ENCODE data around the gene REEP1. TPM values are rescaled to one million over a fixed set of nuclear protein-coding genes. Genes with fewer than 3 reads are reported as not detected.

Gene REEP1
- total and polyA plus RNA-seq, 2 of the 13 experiments (the other 11 are each of a cell fraction or from before 2014, with no cell fraction given): 0.27 TPM; not detected in 1

DNA sequence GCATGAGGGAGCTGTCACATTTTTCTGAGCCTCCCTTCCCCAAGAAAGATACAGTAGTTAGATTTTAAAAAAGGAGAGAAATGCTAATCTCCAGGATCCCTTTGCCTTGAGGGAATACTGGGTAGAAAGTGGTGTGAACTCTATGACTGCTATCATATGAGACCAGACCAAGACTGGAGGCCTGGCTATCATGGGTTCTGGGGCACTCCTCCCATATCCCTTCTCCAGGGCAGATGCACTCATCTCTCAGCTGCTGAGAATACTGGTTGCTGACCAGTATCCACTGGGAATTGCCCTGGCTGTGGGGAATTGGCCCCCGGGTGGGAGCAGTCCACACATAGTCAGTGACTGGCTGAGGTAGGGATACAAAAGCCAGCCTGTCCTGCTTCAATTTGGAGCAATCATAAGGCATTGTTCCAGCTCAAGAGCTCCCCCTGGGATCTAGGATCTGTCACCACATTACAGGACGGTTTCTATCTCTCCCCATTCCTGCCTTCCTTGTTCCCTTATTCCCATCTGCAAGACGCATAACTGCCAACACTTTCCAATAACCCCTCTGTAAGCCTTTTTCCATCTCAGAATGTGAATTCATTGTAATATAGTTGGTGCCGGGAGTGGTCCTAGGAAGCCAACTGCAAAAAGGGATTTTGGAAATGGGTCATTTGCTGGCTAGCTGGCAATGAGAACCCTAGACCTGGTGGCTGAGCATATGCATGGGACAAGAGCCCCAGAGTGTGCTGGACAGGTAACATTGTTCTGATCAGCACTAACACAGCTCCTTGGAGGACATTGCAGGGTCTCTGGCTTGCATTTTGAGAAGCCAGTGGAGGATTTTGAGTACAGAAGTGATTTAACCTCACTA is 35.4 kb upstream of the REEP1 start (continued):
- TF ChIP-seq, protein P1, sequence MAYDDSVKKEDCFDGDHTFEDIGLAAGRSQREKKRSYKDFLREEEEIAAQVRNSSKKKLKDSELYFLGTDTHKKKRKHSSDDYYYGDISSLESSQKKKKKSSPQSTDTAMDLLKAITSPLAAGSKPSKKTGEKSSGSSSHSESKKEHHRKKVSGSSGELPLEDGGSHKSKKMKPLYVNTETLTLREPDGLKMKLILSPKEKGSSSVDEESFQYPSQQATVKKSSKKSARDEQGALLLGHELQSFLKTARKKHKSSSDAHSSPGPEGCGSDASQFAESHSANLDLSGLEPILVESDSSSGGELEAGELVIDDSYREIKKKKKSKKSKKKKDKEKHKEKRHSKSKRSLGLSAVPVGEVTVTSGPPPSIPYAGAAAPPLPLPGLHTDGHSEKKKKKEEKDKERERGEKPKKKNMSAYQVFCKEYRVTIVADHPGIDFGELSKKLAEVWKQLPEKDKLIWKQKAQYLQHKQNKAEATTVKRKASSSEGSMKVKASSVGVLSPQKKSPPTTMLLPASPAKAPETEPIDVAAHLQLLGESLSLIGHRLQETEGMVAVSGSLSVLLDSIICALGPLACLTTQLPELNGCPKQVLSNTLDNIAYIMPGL (CRISPR knock-in tag; IDR thresholded peaks at IDR 0.05; ENCODE audit: borderline replicate concordance in 1 of 2, low read depth in 1 of 2): 0 out of 4 replicates have a peak, but pooled peaks of 1 of the 2 experiments have one; percentile 24
- TF ChIP-seq ZMYM4 (CRISPR knock-in tag; IDR thresholded peaks at IDR 0.05) (no peak), ZNF446 (CRISPR knock-in tag; IDR thresholded peaks at IDR 0.05) (no peak), ERF (CRISPR knock-in tag; IDR thresholded peaks at IDR 0.05) (peak; percentile 33; the same call in 1 of the 2 replicates), MED8 (CRISPR knock-in tag; IDR thresholded peaks at IDR 0.05; ENCODE audit: insufficient replicate concordance) (no peak), ZNF7 (CRISPR knock-in tag; IDR thresholded peaks at IDR 0.05) (no peak), SMC3 (IDR thresholded peaks at IDR 0.05; ENCODE audit: low read length) (peak; percentile 75), FOXA3 (CRISPR knock-in tag; IDR thresholded peaks at IDR 0.05) (no peak), ZFP82 (CRISPR knock-in tag; IDR thresholded peaks at IDR 0.05; ENCODE audit: borderline replicate concordance) (no peak), PRMT3 (CRISPR knock-in tag; IDR thresholded peaks at IDR 0.05; ENCODE audit: borderline replicate concordance, low read depth) (no peak), SRSF9 (IDR thresholded peaks at IDR 0.05; ENCODE audit: borderline replicate concordance, insufficient read depth, low read depth, low read length, poor library complexity, severe bottlenecking) (no peak), ZNF780A (CRISPR knock-in tag; IDR thresholded peaks at IDR 0.05) (no peak)
- TF ChIP-seq, protein P2, sequence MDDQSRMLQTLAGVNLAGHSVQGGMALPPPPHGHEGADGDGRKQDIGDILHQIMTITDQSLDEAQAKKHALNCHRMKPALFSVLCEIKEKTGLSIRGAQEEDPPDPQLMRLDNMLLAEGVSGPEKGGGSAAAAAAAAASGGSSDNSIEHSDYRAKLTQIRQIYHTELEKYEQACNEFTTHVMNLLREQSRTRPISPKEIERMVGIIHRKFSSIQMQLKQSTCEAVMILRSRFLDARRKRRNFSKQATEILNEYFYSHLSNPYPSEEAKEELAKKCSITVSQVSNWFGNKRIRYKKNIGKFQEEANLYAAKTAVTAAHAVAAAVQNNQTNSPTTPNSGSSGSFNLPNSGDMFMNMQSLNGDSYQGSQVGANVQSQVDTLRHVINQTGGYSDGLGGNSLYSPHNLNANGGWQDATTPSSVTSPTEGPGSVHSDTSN (CRISPR knock-in tag; IDR thresholded peaks at IDR 0.05; ENCODE audit: borderline replicate concordance): no peak
- TF ChIP-seq, protein P3, sequence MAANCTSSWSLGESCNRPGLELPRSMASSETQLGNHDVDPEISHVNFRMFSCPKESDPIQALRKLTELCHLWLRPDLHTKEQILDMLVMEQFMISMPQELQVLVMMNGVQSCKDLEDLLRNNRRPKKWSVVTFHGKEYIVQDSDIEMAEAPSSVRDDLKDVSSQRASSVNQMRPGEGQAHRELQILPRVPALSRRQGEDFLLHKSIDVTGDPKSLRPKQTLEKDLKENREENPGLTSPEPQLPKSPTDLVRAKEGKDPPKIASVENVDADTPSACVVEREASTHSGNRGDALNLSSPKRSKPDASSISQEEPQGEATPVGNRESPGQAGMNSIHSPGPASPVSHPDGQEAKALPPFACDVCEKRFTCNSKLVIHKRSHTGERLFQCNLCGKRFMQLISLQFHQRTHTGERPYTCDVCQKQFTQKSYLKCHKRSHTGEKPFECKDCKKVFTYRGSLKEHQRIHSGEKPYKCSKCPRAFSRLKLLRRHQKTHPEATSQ (CRISPR knock-in tag; IDR thresholded peaks at IDR 0.05; ENCODE audit: borderline replicate concordance): no peak
- TF ChIP-seq, protein P4, sequence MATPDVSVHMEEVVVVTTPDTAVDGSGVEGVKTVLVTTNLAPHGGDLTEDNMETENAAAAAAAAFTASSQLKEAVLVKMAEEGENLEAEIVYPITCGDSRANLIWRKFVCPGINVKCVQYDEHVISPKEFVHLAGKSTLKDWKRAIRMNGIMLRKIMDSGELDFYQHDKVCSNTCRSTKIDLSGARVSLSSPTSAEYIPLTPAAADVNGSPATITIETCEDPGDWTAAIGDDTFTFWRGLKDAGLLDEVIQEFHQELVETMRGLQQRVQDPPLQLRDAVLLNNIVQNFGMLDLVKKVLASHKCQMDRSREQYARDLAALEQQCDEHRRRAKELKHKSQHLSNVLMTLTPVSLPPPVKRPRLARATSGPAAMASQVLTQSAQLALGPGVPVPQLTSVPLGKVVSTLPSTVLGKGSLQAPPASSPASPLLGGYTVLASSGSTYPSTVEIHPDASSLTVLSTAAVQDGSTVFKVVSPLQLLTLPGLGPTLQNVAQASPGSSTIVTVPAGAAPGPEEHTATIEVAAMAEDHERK (CRISPR knock-in tag; IDR thresholded peaks at IDR 0.05; ENCODE audit: low read depth): no peak
- TF ChIP-seq, protein P5, sequence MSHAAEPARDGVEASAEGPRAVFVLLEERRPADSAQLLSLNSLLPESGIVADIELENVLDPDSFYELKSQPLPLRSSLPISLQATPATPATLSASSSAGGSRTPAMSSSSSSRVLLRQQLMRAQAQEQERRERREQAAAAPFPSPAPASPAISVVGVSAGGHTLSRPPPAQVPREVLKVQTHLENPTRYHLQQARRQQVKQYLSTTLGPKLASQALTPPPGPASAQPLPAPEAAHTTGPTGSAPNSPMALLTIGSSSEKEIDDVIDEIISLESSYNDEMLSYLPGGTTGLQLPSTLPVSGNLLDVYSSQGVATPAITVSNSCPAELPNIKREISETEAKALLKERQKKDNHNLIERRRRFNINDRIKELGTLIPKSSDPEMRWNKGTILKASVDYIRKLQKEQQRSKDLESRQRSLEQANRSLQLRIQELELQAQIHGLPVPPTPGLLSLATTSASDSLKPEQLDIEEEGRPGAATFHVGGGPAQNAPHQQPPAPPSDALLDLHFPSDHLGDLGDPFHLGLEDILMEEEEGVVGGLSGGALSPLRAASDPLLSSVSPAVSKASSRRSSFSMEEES (CRISPR knock-in tag; IDR thresholded peaks at IDR 0.05): no peak
- TF ChIP-seq, protein P6, sequence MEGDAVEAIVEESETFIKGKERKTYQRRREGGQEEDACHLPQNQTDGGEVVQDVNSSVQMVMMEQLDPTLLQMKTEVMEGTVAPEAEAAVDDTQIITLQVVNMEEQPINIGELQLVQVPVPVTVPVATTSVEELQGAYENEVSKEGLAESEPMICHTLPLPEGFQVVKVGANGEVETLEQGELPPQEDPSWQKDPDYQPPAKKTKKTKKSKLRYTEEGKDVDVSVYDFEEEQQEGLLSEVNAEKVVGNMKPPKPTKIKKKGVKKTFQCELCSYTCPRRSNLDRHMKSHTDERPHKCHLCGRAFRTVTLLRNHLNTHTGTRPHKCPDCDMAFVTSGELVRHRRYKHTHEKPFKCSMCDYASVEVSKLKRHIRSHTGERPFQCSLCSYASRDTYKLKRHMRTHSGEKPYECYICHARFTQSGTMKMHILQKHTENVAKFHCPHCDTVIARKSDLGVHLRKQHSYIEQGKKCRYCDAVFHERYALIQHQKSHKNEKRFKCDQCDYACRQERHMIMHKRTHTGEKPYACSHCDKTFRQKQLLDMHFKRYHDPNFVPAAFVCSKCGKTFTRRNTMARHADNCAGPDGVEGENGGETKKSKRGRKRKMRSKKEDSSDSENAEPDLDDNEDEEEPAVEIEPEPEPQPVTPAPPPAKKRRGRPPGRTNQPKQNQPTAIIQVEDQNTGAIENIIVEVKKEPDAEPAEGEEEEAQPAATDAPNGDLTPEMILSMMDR (CRISPR knock-in tag; IDR thresholded peaks at IDR 0.05): peak; percentile 85
